GM12874 (cell line): ENCODE results near the gene KCNC1.

Experiments used
- TF ChIP-seq, protein P1 (sequence below): IDR thresholded peaks from 2 replicates; pipeline ENCODE4 v1.5.1; 2011; ENCODE audit warnings: low read depth, mild to moderate bottlenecking, control low read depth, low read length, moderate library complexity; ENCODE audit not compliant: insufficient read depth

KCNC1 gene

DNA sequence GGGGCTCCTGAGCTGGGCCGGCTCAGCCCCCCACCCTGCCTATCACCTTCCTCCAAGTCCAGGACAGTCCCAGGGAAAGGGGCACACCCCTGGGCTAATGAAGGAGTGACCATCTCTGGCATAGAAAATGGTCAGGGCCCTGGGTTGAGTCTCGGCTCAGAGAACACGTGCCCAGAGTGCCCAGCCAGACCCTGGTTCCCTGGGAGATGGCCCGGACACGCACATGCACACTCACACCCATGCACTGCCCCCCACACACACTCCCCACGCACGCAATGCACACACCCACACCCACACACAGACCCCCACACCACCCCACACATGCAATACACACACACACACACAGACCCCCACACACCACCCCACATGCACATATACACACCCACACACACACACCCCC, 28.7 kb downstream of the KCNC1 start:
- TF ChIP-seq, protein P1, sequence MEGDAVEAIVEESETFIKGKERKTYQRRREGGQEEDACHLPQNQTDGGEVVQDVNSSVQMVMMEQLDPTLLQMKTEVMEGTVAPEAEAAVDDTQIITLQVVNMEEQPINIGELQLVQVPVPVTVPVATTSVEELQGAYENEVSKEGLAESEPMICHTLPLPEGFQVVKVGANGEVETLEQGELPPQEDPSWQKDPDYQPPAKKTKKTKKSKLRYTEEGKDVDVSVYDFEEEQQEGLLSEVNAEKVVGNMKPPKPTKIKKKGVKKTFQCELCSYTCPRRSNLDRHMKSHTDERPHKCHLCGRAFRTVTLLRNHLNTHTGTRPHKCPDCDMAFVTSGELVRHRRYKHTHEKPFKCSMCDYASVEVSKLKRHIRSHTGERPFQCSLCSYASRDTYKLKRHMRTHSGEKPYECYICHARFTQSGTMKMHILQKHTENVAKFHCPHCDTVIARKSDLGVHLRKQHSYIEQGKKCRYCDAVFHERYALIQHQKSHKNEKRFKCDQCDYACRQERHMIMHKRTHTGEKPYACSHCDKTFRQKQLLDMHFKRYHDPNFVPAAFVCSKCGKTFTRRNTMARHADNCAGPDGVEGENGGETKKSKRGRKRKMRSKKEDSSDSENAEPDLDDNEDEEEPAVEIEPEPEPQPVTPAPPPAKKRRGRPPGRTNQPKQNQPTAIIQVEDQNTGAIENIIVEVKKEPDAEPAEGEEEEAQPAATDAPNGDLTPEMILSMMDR, result no peak

GRCh38 chr11:17763703-17764102, 29.1 kb downstream of the KCNC1 start:
- TF ChIP-seq, protein P1, result no peak

- TF ChIP-seq, protein P1, result no peak
Measured at GRCh38 chr11:17764446-17765218, 30.1 kb downstream of the KCNC1 start.

DNA sequence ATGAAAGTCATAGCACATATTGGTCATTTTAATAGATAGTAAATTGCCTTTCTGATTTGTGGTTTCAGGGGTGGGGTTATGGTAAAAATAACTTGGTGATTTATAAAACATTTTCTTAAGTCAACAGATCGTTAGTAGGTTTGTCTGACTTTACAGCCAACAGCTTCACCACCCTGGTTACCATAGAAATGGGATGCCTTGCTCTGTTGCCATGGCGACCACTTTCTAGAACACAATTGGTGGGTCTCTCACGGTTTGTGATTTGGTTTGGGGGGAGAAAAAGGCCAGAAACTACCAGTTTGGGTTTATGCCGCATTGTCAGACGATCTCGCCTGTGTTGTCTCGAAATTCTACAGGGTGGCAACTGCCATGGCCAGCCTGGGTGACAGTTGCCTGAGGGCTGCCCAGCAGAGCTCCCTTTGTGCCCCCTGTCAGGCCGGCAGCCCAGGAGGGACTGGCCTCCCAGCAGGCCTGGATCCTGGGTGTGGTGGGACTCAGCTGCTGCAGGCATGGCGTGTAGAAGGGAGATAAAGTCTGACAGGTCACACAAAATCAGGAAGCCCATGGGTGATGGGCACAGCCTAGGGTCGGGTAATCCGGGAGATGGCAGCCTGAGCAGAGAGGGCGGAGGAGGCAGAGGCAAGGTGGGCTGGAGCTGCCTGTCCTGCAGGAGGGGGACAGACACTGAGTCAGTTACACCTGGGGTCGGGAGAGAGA, 30.9 kb downstream of the KCNC1 start:
- TF ChIP-seq, protein P1, result no peak

- TF ChIP-seq, protein P1, result no peak
Measured at GRCh38 chr11:17766073-17766359, 31.4 kb downstream of the KCNC1 start.

DNA sequence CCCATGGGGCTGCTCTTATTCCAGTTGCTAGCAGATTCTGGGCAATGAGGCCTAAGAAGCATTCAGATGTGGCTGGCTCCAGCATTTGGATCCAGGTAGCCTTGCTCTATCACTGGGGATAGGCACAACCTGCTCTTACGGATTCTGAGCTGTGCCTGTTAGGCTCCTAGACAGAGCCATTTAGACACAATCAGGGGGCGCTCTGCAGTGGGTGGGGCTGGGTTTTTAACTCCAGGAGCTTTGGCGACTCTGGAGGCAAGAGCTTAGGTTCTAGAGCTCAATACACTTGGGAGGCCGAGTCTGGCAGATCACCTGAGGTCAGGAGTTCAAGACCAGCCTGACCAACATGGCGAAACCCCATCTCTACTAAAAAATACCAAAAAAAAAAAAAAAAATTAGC, 32.0 kb downstream of the KCNC1 start:
- TF ChIP-seq, protein P1, result 0 out of 2 replicates have a peak, but pooled peaks have one; percentile 23

DNA sequence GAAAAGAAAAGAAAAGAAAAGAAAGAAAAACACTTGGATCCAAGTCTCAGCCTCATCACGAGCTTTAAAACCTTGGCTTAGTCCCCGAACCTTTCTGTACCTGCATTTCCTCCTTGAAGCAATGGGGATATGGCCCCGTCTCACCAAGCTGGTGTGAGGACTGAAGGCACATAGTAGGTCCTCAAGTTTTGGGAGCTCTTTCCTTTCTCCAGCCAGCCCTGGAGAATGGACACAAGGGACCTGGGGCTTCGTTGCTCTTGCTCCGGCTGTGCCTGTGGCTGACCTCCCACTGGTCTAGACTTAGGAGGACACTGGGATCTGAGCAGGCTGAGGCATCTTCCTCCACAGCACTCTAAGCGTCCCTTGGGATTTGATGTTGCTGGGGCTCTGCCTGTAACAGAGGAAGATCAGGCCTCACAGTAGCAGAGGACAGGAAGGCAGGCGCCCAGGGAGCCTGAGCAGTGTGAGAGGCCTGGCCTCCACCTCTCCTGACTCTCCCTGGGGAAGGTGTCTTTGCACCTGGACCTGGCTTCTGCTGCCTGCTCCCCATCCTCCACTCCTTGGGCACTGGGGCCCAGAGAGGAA, 32.8 kb downstream of the KCNC1 start:
- TF ChIP-seq, protein P1, result no peak
